NCI-H345 treated with DMSO at 0.1 percent for 48 hours (cell line): ENCODE measurements around the gene ICE1.
A peak's percentile ranks its signal among the peaks of the same experiment; 100 is the strongest.
"Not testable (repeated sequence)": the region's sequence is repeated elsewhere in the genome, so short reads cannot be mapped to it uniquely, and the experiment has no call there.

Experiments
- DNase-seq: peaks from one replicate; lab custom pipeline; 2025; ENCODE audit not compliant: unreplicated experiment; lab: John Stamatoyannopoulos, UW

Gene ICE1

GRCh38 chr5:5421961-5422818, at the start of gene ICE1:
Gene ICE1 (plus strand): TSS chr5:5422677. CDS start chr5:5422916, 239 bp downstream.
- DNase-seq: peak; percentile 96

- no peak for DNase-seq
These were observed 49.5 kb upstream of the ICE1 start for GRCh38 chr5:5372930-5373329.

- DNase-seq: no peak
These were observed 49.0 kb upstream of the ICE1 start for GRCh38 chr5:5373351-5373989.

GRCh38 chr5:5374009-5374715, 48.3 kb upstream of the ICE1 start:
- DNase-seq: no peak

- DNase-seq: no peak
These were observed 44.7 kb upstream of the ICE1 start for GRCh38 chr5:5377780-5378179.

GRCh38 chr5:5378531-5378930, 43.9 kb upstream of the ICE1 start:
- no peak for DNase-seq

- no peak for DNase-seq
These were observed 42.2 kb upstream of the ICE1 start for GRCh38 chr5:5380298-5380697.

GRCh38 chr5:5381310-5381913, 41.1 kb upstream of the ICE1 start:
- DNase-seq: no peak

GRCh38 chr5:5383461-5383860, 39.0 kb upstream of the ICE1 start:
- DNase-seq: no peak

- DNase-seq: no peak
These were observed 37.7 kb upstream of the ICE1 start for GRCh38 chr5:5384660-5385330.

GRCh38 chr5:5385331-5385662, 37.2 kb upstream of the ICE1 start:
- no peak for DNase-seq

GRCh38 chr5:5386329-5386728, 36.1 kb upstream of the ICE1 start:
- DNase-seq: no peak

GRCh38 chr5:5387192-5387591, 35.3 kb upstream of the ICE1 start:
- no peak for DNase-seq

GRCh38 chr5:5387777-5388176, 34.7 kb upstream of the ICE1 start:
- DNase-seq: no peak

- not testable (repeated sequence) for DNase-seq
These were observed 32.2 kb upstream of the ICE1 start for GRCh38 chr5:5390121-5390869.

- not testable (repeated sequence) for DNase-seq
These were observed 30.0 kb upstream of the ICE1 start for GRCh38 chr5:5392504-5392903.

- peak; percentile 18 for DNase-seq
These were observed 28.0 kb upstream of the ICE1 start for GRCh38 chr5:5394384-5394986.

- not testable (repeated sequence) for DNase-seq
These were observed 27.4 kb upstream of the ICE1 start for GRCh38 chr5:5395093-5395492.

- DNase-seq: no peak
These were observed 24.4 kb upstream of the ICE1 start for GRCh38 chr5:5398071-5398470.

- DNase-seq: no peak
These were observed 21.4 kb upstream of the ICE1 start for GRCh38 chr5:5401095-5401494.
